ENCODE data around the gene WNT5B.
"Not testable (repeated sequence)": the region's sequence is repeated elsewhere in the genome, so short reads cannot be mapped to it uniquely, and the experiment has no call there.

Gene WNT5B

GRCh38 chr12:1692226-1692625 lies 63.2 kb downstream of the WNT5B start:
- DNase-seq = no peak

DNA sequence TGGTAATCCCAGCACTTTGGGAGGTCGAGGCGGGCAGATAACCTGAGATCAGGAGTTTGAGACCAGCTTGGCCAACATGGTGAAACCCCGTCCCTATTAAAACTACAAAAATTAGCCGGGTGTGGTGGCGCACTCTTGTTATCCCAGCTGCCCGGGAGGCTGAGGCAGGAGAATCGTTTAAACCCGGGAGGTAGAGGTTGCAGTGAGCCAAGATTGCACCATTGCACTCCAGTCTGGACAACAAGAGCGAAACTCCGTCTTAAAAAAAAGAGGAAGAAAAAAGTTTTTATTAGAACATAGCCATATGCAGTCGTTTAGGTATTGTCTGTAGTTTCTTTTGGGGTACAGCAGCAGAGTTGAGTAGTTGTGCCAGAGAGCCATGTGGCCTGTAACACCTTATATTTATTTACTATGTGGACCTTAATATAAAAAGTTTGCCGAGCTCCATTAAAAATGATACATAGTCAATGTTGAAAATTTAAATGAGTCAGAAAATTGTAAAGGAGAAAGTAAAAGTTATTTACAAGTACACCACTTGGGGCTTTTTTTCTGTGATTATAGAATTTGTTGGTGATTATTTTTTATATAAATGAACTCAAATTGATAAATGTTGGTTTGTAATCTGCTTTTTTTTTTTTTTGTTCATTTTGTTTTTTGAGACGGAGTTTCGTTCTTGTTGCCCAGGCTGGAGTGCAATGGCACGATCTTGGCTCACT lies 64.0 kb downstream of the WNT5B start:
- DNase-seq = no peak

- not testable (repeated sequence) for DNase-seq
These were observed 66.1 kb downstream of the WNT5B start for GRCh38 chr12:1695097-1695496.

GRCh38 chr12:1695886-1696670 lies 67.0 kb downstream of the WNT5B start:
- DNase-seq = no peak

DNA sequence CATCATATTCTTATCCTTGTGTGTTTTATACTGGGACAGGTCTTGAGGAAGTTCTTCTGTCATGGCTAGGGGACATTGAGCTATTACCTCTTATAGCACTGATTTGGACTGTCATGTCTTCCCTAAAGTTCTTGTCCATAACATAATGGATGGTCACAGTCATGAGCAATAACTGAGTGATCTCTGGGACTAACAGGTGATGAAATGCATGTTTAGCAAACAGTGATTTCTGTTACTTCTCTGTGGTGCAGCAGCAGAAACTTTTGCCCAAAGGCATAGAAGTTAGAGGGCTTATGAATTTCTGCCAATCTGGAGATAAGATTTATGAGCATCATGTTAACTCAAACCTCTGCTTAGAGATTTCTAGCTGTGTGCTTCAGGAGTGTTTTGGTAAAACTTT lies 67.8 kb downstream of the WNT5B start:
- DNase-seq = no peak
